ENCODE measurements around the gene CEP44.

Gene CEP44

DNA sequence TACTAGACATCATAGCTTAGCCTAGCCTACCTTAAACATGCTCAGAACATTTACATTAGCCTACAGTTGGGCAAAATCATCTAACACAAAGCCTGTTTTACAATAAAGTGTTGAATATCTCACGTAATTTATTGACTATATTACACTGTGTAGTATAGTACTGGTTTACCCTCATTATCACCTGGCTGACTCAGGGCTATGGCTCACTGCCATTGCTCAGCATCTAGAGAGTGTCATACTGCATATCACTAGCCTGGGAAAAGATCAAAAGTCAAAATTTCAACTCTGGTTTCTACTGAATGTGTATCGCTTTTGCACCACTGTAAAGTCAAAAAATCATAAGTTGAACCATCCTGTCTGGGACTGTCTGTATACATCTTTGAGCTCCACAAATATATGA, 78.6 kb downstream of the CEP44 start:
- TF ChIP-seq SIN3A (IDR thresholded peaks at IDR 0.05; ENCODE audit: borderline replicate concordance, insufficient read depth, low read length) = no peak
- no peak for TF ChIP-seq TAF1 (IDR thresholded peaks at IDR 0.05; ENCODE audit: borderline replicate concordance, insufficient read depth, low read length)
- TF ChIP-seq POLR2AphosphoS5 (IDR thresholded peaks at IDR 0.05; ENCODE audit: low read depth, low read length) = no peak
- TF ChIP-seq, protein P1, sequence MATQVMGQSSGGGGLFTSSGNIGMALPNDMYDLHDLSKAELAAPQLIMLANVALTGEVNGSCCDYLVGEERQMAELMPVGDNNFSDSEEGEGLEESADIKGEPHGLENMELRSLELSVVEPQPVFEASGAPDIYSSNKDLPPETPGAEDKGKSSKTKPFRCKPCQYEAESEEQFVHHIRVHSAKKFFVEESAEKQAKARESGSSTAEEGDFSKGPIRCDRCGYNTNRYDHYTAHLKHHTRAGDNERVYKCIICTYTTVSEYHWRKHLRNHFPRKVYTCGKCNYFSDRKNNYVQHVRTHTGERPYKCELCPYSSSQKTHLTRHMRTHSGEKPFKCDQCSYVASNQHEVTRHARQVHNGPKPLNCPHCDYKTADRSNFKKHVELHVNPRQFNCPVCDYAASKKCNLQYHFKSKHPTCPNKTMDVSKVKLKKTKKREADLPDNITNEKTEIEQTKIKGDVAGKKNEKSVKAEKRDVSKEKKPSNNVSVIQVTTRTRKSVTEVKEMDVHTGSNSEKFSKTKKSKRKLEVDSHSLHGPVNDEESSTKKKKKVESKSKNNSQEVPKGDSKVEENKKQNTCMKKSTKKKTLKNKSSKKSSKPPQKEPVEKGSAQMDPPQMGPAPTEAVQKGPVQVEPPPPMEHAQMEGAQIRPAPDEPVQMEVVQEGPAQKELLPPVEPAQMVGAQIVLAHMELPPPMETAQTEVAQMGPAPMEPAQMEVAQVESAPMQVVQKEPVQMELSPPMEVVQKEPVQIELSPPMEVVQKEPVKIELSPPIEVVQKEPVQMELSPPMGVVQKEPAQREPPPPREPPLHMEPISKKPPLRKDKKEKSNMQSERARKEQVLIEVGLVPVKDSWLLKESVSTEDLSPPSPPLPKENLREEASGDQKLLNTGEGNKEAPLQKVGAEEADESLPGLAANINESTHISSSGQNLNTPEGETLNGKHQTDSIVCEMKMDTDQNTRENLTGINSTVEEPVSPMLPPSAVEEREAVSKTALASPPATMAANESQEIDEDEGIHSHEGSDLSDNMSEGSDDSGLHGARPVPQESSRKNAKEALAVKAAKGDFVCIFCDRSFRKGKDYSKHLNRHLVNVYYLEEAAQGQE (IDR thresholded peaks at IDR 0.05; ENCODE audit: insufficient read depth in 1 of 2, low read depth in 2 of 2, low read length in 2 of 2) = no peak
- TF ChIP-seq FOXP2 (optimal IDR thresholded peaks at IDR 0.05; ENCODE audit: borderline replicate concordance, extremely low read depth, extremely low read length, insufficient read depth) = no peak

GRCh38 chr4:174365018-174365587, 81.4 kb downstream of the CEP44 start:
- TF ChIP-seq POLR2AphosphoS5 (IDR thresholded peaks at IDR 0.05; ENCODE audit: low read depth, low read length) (no peak), FOXP2 (optimal IDR thresholded peaks at IDR 0.05; ENCODE audit: borderline replicate concordance, extremely low read depth, extremely low read length, insufficient read depth) (no peak), SIN3A (IDR thresholded peaks at IDR 0.05; ENCODE audit: borderline replicate concordance, insufficient read depth, low read length) (no peak), TAF1 (IDR thresholded peaks at IDR 0.05; ENCODE audit: borderline replicate concordance, insufficient read depth, low read length) (no peak)

DNA sequence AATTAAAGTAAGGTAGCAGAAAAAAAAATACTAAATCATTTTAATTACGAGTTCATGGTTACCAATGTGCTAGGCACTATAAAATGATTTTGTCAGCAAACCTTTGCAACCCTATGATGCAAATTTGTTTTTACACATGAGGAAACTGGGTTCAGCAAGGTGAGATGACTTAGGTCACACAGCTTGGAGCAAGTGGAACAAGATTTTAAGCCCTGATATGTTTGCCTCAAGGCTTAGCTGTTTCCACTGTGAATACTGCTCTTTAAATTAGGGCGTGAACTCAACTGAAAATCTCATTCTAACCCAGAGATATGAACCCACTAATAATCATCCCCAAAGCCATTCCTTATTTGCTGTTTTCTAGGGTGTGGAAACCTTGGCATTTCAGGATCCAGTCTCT, 86.3 kb downstream of the CEP44 start:
- TF ChIP-seq, protein P1 (IDR thresholded peaks at IDR 0.05; ENCODE audit: insufficient read depth in 1 of 2, low read depth in 2 of 2, low read length in 2 of 2) = no peak
- TF ChIP-seq POLR2AphosphoS5 (IDR thresholded peaks at IDR 0.05; ENCODE audit: low read depth, low read length) = no peak
- no peak for TF ChIP-seq SIN3A (IDR thresholded peaks at IDR 0.05; ENCODE audit: borderline replicate concordance, insufficient read depth, low read length)
- no peak for TF ChIP-seq FOXP2 (optimal IDR thresholded peaks at IDR 0.05; ENCODE audit: borderline replicate concordance, extremely low read depth, extremely low read length, insufficient read depth)
- TF ChIP-seq TAF1 (IDR thresholded peaks at IDR 0.05; ENCODE audit: borderline replicate concordance, insufficient read depth, low read length) = no peak

DNA sequence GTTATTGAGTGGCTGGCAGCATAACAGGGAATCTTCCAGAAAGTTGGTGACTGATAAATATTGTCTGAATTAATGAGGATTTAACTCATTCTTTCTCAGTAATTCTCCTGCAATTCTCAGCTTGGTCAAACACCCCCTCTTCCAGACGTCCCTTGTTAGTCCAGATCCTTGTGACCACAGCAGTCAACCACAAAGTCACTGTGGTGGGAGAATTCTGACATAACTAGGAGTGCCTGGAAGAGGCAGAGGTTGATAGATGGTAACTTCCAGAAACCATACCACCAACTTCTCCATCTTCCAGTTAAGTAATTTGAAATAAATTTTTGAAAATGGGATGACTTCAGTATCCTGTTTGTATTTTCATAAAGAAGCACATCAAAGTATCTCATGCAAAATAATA, 90.1 kb downstream of the CEP44 start:
- no peak for TF ChIP-seq TAF1 (IDR thresholded peaks at IDR 0.05; ENCODE audit: borderline replicate concordance, insufficient read depth, low read length)
- TF ChIP-seq, protein P1 (IDR thresholded peaks at IDR 0.05; ENCODE audit: insufficient read depth in 1 of 2, low read depth in 2 of 2, low read length in 2 of 2) = no peak
- TF ChIP-seq FOXP2 (optimal IDR thresholded peaks at IDR 0.05; ENCODE audit: borderline replicate concordance, extremely low read depth, extremely low read length, insufficient read depth) = no peak
- TF ChIP-seq POLR2AphosphoS5 (IDR thresholded peaks at IDR 0.05; ENCODE audit: low read depth, low read length) = no peak
- TF ChIP-seq SIN3A (IDR thresholded peaks at IDR 0.05; ENCODE audit: borderline replicate concordance, insufficient read depth, low read length) = no peak

- no peak for TF ChIP-seq POLR2AphosphoS5 (IDR thresholded peaks at IDR 0.05; ENCODE audit: low read depth, low read length)
These were observed 91.7 kb downstream of the CEP44 start for GRCh38 chr4:174375422-174375821.

- TF ChIP-seq POLR2AphosphoS5 (IDR thresholded peaks at IDR 0.05; ENCODE audit: low read depth, low read length) (no peak), FOXP2 (optimal IDR thresholded peaks at IDR 0.05; ENCODE audit: borderline replicate concordance, extremely low read depth, extremely low read length, insufficient read depth) (no peak), TAF1 (IDR thresholded peaks at IDR 0.05; ENCODE audit: borderline replicate concordance, insufficient read depth, low read length) (no peak), SIN3A (IDR thresholded peaks at IDR 0.05; ENCODE audit: borderline replicate concordance, insufficient read depth, low read length) (no peak)
- TF ChIP-seq, protein P1 (IDR thresholded peaks at IDR 0.05; ENCODE audit: insufficient read depth in 1 of 2, low read depth in 2 of 2, low read length in 2 of 2) = no peak
These were observed 93.9 kb downstream of the CEP44 start for GRCh38 chr4:174377613-174378012.
